Neural progenitor cell (in vitro differentiated cells): ENCODE measurements around the gene CTSK.

Experiments used
- CTCF ChIP-seq: fragments of 200-600 bp; sonication (generic); IDR thresholded peaks from 2 replicates; pipeline ENCODE4 v1.5.1; 2017; ENCODE audit warnings: antibody characterized with exemption, mild to moderate bottlenecking
- EZH2 ChIP-seq: fragments of 200-600 bp; sonication (generic); IDR thresholded peaks from 2 replicates; pipeline ENCODE4 v1.6.1; 2017; ENCODE audit warnings: antibody characterized with exemption, mild to moderate bottlenecking, moderate library complexity

GRCh38 chr1:150808846-150809245, 786 bp upstream of the CTSK start:
- TF ChIP-seq CTCF (no peak), EZH2 (no peak)
